Neuronal stem cell (in vitro differentiated cells): ENCODE results near the gene TF.

Source experiments
- DNase-seq: peaks from one replicate; pipeline ENCODE4 v3.0.0-alpha.2; 2013; ENCODE audit warnings: low spot score
- H2AFZ ChIP-seq: one replicate; pipeline ENCODE4 v1.6.1; 2013; ENCODE audit warnings: mild to moderate bottlenecking, low read length, inconsistent platforms
- H2AK5ac ChIP-seq: 2 replicates; pipeline ENCODE4 v1.6.1; 2013; ENCODE audit warnings: low read depth, mild to moderate bottlenecking, inconsistent platforms, low read length, moderate library complexity, mixed read lengths
- H2BK120ac ChIP-seq: 2 replicates; pipeline ENCODE4 v1.6.1; 2013; ENCODE audit warnings: low read depth, mild to moderate bottlenecking, inconsistent platforms, low read length, moderate library complexity, mixed read lengths
- H2BK12ac ChIP-seq: one replicate; pipeline ENCODE4 v1.6.1; 2013; ENCODE audit warnings: low read length, inconsistent platforms
- H2BK15ac ChIP-seq: 2 replicates; pipeline ENCODE4 v1.6.1; 2013; ENCODE audit warnings: mild to moderate bottlenecking, low read length, inconsistent platforms, mixed read lengths
- H2BK5ac ChIP-seq: one replicate; pipeline ENCODE4 v1.6.1; 2013; ENCODE audit warnings: inconsistent platforms, mild to moderate bottlenecking, low read length, moderate library complexity
- H3K14ac ChIP-seq: one replicate; pipeline ENCODE4 v1.6.1; 2013; ENCODE audit warnings: low read length, inconsistent platforms
- H3K18ac ChIP-seq: 2 replicates; pipeline ENCODE4 v1.6.1; 2013; ENCODE audit warnings: low read length, inconsistent platforms
- H3K23ac ChIP-seq: 2 replicates; pipeline ENCODE4 v1.6.1; 2013; ENCODE audit warnings: low read depth, mild to moderate bottlenecking, mixed read lengths, low read length, inconsistent platforms; ENCODE audit not compliant: poor library complexity
- H3K27ac ChIP-seq: replicated peaks from 3 replicates; pipeline ENCODE4 v1.5.1; 2013; ENCODE audit warnings: low read length, inconsistent platforms
- H3K27me3 ChIP-seq, 3 experiments: 2 replicates each; pipeline ENCODE4 v1.6.1; 2013; ENCODE audit warnings: low read length in 3 of 3, mild to moderate bottlenecking in 2 of 3, inconsistent platforms in 1 of 3, low read depth in 1 of 3, mixed read lengths in 1 of 3, moderate library complexity in 1 of 3; ENCODE audit not compliant: control insufficient read depth in 3 of 3, insufficient read depth in 3 of 3
- H3K36me3 ChIP-seq, 2 donors: replicated peaks in 1 of 2; 2 replicates each; pipeline ENCODE4 v1.6.1; 2013; ENCODE audit warnings: low read length in 2 of 2; ENCODE audit not compliant: control insufficient read depth in 2 of 2, insufficient read depth in 2 of 2
- H3K4ac ChIP-seq: 2 replicates; pipeline ENCODE4 v1.6.1; 2013; ENCODE audit warnings: inconsistent platforms, mild to moderate bottlenecking, low read length, moderate library complexity
- H3K4me1 ChIP-seq, 2 donors: 1 replicate in 1 of 2; 2 replicates in 1 of 2; pipeline ENCODE4 v1.6.1; 2013; ENCODE audit warnings: low read length in 2 of 2, low read depth in 1 of 2; ENCODE audit not compliant: control insufficient read depth in 2 of 2, insufficient read depth in 1 of 2
- H3K4me2 ChIP-seq: one replicate; pipeline ENCODE4 v1.6.1; 2013; ENCODE audit warnings: mild to moderate bottlenecking, low read length, inconsistent platforms; ENCODE audit not compliant: insufficient read depth, poor library complexity, severe bottlenecking
- H3K4me3 ChIP-seq, 2 donors: 2 replicates each; pipeline ENCODE4 v1.5.1; 2013; ENCODE audit warnings: low read length in 2 of 2, mild to moderate bottlenecking in 2 of 2, inconsistent platforms in 1 of 2, moderate library complexity in 1 of 2
- H3K79me1 ChIP-seq: one replicate; pipeline ENCODE4 v1.6.1; 2013; ENCODE audit warnings: low read depth, mild to moderate bottlenecking, inconsistent platforms, low read length, moderate library complexity
- H3K9ac ChIP-seq: one replicate; pipeline ENCODE4 v1.6.1; 2013; ENCODE audit warnings: mild to moderate bottlenecking, low read depth, low read length, inconsistent platforms; ENCODE audit not compliant: poor library complexity
- H3K9me3 ChIP-seq, 2 donors: replicated peaks in 1 of 2; 2 replicates each; pipeline versions ENCODE3 to v1.6.1; 2013; ENCODE audit warnings: low read length in 2 of 2, mild to moderate bottlenecking in 2 of 2, inconsistent platforms in 1 of 2, low read depth in 1 of 2, mixed read lengths in 1 of 2, moderate library complexity in 1 of 2; ENCODE audit not compliant: control insufficient read depth in 2 of 2, insufficient read depth in 1 of 2
- H4K8ac ChIP-seq: one replicate; pipeline ENCODE4 v1.6.1; 2013; ENCODE audit warnings: low read depth, mild to moderate bottlenecking, inconsistent platforms, low read length, moderate library complexity
- H4K91ac ChIP-seq: one replicate; pipeline ENCODE4 v1.6.1; 2013; ENCODE audit warnings: low read length, low read depth, mild to moderate bottlenecking, inconsistent platforms; ENCODE audit not compliant: poor library complexity
- WGBS, 2 donors: extraction: QIAGEN DNeasy Blood & Tissue Kit; methylation state at CpG; one replicate each; pipeline ENCODE4 v1.1.7; 2013; ENCODE audit warnings: missing lambda C conversion rate in 2 of 2, mixed read lengths in 1 of 2; ENCODE audit not compliant: insufficient read length in 2 of 2, insufficient replicate concordance in 1 of 2; ENCODE audit errors: extremely low coverage in 2 of 2; 5-methylcytosine and 5-hydroxymethylcytosine counted together

TF gene

DNA sequence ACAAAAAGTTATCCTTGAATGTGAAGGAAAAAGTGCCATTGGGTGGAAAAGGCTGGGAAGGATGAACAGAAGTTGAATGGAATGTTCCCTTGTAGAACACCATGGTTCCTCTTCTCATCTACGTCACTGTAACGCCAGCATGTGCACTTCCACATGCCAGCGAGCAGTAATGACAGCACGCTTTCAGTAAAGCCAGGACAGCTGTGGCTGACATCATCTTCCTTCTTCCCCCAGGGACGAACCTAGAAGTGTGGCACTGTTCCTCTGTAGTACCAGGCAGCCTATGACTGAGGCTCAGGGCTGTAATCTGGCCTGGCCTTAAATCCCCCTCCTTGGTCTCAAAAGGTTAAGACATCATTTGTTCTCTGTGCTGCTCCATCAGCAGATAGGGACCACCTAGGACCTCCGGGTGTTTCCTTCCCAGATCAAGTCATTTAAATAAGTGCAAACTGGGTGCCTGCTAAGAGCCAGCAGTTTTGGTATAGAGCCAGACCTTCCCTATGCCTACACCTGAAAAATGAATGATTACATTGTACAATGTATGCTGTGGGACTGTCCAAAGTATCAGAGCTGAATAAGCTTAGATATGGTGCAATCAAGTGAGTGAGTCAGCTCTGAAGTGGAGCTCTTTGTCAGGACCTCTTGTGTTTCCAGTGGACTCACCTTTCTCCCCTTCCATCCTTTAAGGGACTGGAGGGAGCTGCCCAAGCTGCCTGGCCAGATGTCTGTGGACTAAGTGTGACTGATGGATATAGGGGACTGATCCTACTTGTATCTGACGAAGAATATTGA is 53.8 kb downstream of the TF start:
- Histone ChIP-seq H4K8ac (no peak overlapping the region), H3K23ac (no peak overlapping the region), H3K27ac (no peak overlapping the region), H3K4me1 (no peaks in the 10 kb centered on the region), H2AFZ (no peak overlapping the region), H3K9me3 (peaks cover 0 to 3% of the 10 kb centered on the region in 2 donors), H3K4me3 (no peak overlapping the region), H3K79me1 (no peaks in the 10 kb centered on the region), H2BK12ac (no peak overlapping the region), H2BK5ac (no peak overlapping the region), H3K4ac (no peak overlapping the region), H4K91ac (no peak overlapping the region), H3K27me3 (peaks cover 0 to 16% (median 0%) of the 10 kb centered on the region in 3 experiments), H3K4me2 (no peak overlapping the region), H2AK5ac (no peak overlapping the region), H2BK15ac (no peak overlapping the region), H3K14ac (peak overlapping the region; percentile 84), H3K18ac (no peak overlapping the region), H2BK120ac (no peak overlapping the region), H3K36me3 (no peaks in the 10 kb centered on the region), H3K9ac (no peak overlapping the region)
- no peak for DNase-seq
- WGBS, 2 donors = no CpG with 5 or more reads among the region's 7 CpGs

- Histone ChIP-seq H2AK5ac (no peak overlapping the region), H3K27me3 (peaks cover 0 to 13% (median 0%) of the 10 kb centered on the region in 3 experiments), H2BK5ac (no peak overlapping the region), H3K4me2 (no peak overlapping the region), H3K14ac (no peak overlapping the region), H3K4me3 (no peak overlapping the region), H3K27ac (no peak overlapping the region), H3K4me1 (peaks cover 0 to 6% of the 10 kb centered on the region in 2 donors), H2BK15ac (no peak overlapping the region), H3K18ac (no peak overlapping the region), H3K79me1 (no peaks in the 10 kb centered on the region), H4K91ac (no peak overlapping the region), H2BK12ac (no peak overlapping the region), H3K36me3 (peaks cover 0 to 14% of the 10 kb centered on the region in 2 donors), H3K23ac (no peak overlapping the region), H4K8ac (no peak overlapping the region), H2AFZ (no peak overlapping the region), H3K4ac (no peak overlapping the region), H2BK120ac (no peak overlapping the region), H3K9ac (no peak overlapping the region), H3K9me3 (no peaks in the 10 kb centered on the region)
- no CpG with 5 or more reads among the region's 5 CpGs for WGBS, 2 donors
- DNase-seq = no peak
These were observed 57.3 kb downstream of the TF start for GRCh38 chr3:133803469-133803868.

DNA sequence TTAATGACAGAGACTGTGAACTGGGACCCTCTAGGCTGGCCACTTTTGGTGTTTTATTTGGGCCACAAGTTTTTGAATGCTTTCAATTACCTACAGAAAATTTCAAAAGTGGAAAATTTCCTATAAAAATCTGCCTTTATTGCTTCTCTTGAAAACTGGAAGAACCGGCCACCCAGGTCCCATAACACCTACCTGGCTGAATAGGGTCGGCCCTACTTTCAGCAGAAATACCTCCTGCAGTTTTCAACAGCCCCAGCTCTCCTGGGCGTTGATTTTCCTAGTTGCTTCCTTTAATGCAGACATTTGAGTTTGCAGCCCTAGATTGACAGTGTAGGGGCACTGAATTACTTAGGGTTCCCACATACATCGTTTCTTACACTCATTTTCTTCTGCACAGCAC is 58.7 kb downstream of the TF start:
- Histone ChIP-seq H4K8ac (no peak overlapping the region), H3K9ac (no peak overlapping the region), H3K4me2 (no peak overlapping the region), H2BK5ac (no peak overlapping the region), H3K9me3 (no peaks in the 10 kb centered on the region), H2AK5ac (no peak overlapping the region), H3K27me3 (peaks cover 0 to 10% (median 0%) of the 10 kb centered on the region in 3 experiments), H2BK12ac (no peak overlapping the region), H3K23ac (no peak overlapping the region), H2BK15ac (no peak overlapping the region), H3K4me1 (peaks cover 0 to 6% of the 10 kb centered on the region in 2 donors), H2BK120ac (no peak overlapping the region), H3K4me3 (no peak overlapping the region), H3K79me1 (no peaks in the 10 kb centered on the region), H2AFZ (peak overlapping the region; percentile 93), H4K91ac (no peak overlapping the region), H3K4ac (no peak overlapping the region), H3K36me3 (peaks cover 1 to 21% of the 10 kb centered on the region in 2 donors), H3K27ac (no peak overlapping the region), H3K14ac (no peak overlapping the region), H3K18ac (no peak overlapping the region)
- no peak for DNase-seq
- WGBS, 2 donors = no CpG with 5 or more reads among the region's 4 CpGs

DNA sequence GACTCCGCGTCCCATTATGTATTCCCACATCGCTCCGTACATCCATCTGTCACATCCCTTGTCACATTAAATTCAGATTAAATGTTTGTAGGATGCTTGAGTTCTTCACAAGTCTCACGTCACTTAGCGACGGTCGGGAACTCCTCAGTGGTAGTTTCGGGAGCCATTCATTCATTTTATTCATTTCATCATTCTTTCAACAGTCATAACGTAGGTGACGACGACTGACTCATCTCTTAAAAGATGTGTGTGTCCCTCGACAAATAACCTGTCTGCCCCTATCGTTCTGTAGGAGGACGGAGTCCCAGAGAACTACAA is 59.1 kb downstream of the TF start:
- Histone ChIP-seq H2BK12ac (no peak overlapping the region), H3K4me3 (peak overlapping the region in 1 of 2 donors; percentile 85), H3K9me3 (no peaks in the 10 kb centered on the region), H3K27me3 (peaks cover 0 to 7% (median 0%) of the 10 kb centered on the region in 3 experiments), H3K79me1 (no peaks in the 10 kb centered on the region), H2BK5ac (no peak overlapping the region), H2AFZ (peak overlapping the region; percentile 93), H3K23ac (no peak overlapping the region), H2BK120ac (no peak overlapping the region), H2BK15ac (no peak overlapping the region), H3K14ac (no peak overlapping the region), H3K27ac (no peak overlapping the region), H4K91ac (no peak overlapping the region), H3K18ac (no peak overlapping the region), H3K9ac (no peak overlapping the region), H3K4me1 (peaks cover 0 to 6% of the 10 kb centered on the region in 2 donors), H4K8ac (no peak overlapping the region), H3K4me2 (peak overlapping the region; percentile 56), H3K36me3 (peaks cover 4 to 26% of the 10 kb centered on the region in 2 donors), H3K4ac (no peak overlapping the region), H2AK5ac (no peak overlapping the region)
- no CpG with 5 or more reads among the region's 15 CpGs for WGBS, 2 donors
- no peak for DNase-seq
